Brain microvascular endothelial cell (primary cell): ENCODE measurements around the gene TTC34.

Experiments
- DNase-seq: peaks from one replicate; pipeline ENCODE4 v3.0.0-alpha.2; 2020
- H3K27ac ChIP-seq: fragments of 250-450 bp; sonication (Bioruptor Pico); 2 replicates; pipeline ENCODE4 v1.5.1; 2020; ENCODE audit warnings: mild to moderate bottlenecking, moderate library complexity
- H3K27me3 ChIP-seq: fragments of 250-450 bp; sonication (Bioruptor Pico); replicated peaks from 2 replicates; pipeline ENCODE4 v1.5.1; 2020; ENCODE audit warnings: mild to moderate bottlenecking
- H3K36me3 ChIP-seq: fragments of 250-450 bp; sonication (Bioruptor Pico); replicated peaks from 2 replicates; pipeline ENCODE4 v1.5.1; 2020; ENCODE audit warnings: mild to moderate bottlenecking
- H3K4me3 ChIP-seq: 2 replicates; pipeline ENCODE4 v1.5.1; 2011; ENCODE audit warnings: low read depth, mild to moderate bottlenecking, control low read depth, low read length, moderate library complexity
- in situ Hi-C: cut with HindIII; loops from 2 replicates; pipeline ENCODE4 v1.10.0; 2017; ENCODE audit warnings: low sequenced_read_pairs, low pct_ligation_motif_present
- TF ChIP-seq, protein P1 (sequence below): IDR thresholded peaks from 2 replicates; pipeline ENCODE4 v1.5.1; 2011; ENCODE audit warnings: low read depth, mild to moderate bottlenecking, moderate library complexity, low read length, control low read depth, inconsistent platforms; ENCODE audit errors: missing control alignments

TTC34 gene

DNA sequence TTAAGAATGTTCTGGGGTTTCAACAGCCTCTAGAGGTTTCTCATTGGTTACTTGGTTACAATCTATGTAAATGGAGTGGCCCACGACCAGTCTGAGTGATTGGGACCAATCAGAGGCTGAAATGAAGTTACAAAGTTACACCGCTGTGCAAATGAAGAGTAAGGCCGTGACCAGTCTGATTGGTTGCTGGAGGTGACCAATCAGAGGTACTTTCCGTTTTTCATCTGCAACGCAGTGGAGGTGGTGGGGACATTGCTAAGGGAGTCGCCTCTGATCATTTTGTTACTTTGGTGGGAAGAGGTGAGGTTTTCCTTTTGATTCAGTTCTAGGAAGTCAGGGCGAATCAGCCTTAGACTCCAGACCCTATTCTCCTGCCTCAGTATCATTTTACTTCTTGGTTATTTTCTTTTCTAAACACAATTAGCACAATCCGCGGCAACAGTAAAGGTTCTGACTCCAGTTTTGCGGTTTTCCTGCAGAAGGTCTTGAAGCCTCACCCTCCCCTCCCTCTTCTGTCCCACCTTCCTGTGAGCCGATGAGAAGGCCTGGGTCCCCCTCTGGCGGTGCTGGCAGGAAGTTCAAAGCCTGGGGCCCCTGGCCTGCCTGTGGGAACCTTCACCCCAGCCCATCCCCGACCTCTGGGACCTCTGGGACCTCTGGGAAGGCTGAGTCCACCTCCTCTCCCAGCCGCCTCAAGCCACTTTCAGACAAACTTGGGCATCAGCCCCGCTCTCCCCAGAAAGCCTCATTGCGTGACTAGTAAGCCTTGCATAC, 38.7 kb upstream of the TTC34 start:
- TF ChIP-seq, protein P1, sequence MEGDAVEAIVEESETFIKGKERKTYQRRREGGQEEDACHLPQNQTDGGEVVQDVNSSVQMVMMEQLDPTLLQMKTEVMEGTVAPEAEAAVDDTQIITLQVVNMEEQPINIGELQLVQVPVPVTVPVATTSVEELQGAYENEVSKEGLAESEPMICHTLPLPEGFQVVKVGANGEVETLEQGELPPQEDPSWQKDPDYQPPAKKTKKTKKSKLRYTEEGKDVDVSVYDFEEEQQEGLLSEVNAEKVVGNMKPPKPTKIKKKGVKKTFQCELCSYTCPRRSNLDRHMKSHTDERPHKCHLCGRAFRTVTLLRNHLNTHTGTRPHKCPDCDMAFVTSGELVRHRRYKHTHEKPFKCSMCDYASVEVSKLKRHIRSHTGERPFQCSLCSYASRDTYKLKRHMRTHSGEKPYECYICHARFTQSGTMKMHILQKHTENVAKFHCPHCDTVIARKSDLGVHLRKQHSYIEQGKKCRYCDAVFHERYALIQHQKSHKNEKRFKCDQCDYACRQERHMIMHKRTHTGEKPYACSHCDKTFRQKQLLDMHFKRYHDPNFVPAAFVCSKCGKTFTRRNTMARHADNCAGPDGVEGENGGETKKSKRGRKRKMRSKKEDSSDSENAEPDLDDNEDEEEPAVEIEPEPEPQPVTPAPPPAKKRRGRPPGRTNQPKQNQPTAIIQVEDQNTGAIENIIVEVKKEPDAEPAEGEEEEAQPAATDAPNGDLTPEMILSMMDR: no peak
- no peaks in the 10 kb centered on the region for H3K36me3 ChIP-seq
- H3K27me3 ChIP-seq: no peaks in the 10 kb centered on the region
- H3K4me3 ChIP-seq: no peak overlapping the region
- in situ Hi-C loops: no loop called here
- no peak overlapping the region for H3K27ac ChIP-seq
- no peak for DNase-seq

DNA sequence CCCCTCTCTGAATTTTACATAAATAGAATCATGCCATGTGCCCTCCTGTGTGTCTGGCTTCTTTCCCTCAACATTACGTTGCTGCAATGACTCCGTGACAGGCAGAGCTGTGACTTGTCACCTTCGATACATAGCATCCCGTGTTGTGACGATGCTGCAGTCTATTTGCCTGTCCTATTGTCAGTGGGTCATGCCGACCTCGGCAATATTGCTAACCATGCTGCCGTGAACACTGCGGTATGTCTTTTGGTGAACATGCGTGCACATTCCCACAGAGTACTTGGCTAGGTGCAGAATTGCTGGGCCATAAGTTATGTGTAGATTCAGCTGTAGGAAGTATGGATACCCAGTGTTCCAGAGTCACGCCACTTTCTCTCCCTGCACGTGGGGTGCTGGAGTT, 36.3 kb upstream of the TTC34 start:
- Histone ChIP-seq H3K4me3 (no peak overlapping the region), H3K27me3 (no peaks in the 10 kb centered on the region), H3K27ac (no peak overlapping the region), H3K36me3 (no peaks in the 10 kb centered on the region)
- in situ Hi-C loops: no loop called here
- TF ChIP-seq, protein P1: no peak
- no peak for DNase-seq

DNA sequence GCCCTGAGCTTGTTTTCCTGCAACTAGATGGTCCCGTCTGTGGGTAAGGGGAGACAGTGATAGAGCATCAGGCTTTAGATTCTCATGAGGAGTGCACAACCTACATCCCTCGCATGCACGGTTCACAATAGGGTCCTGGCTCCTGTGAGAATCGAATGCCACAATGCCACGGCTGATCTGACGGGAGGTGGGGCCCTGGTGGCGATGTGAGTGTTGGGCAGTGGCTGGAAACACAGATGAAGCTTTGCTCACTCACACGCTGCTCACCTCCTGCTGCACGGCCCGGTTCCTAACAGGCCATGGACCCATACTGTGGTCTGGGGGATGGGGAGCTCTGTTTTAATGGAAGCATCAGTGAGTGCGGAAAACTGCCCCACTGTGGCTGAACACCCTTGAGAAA, 35.8 kb upstream of the TTC34 start:
- TF ChIP-seq, protein P1: no peak
- Histone ChIP-seq H3K27ac (no peak overlapping the region), H3K27me3 (no peaks in the 10 kb centered on the region), H3K4me3 (no peak overlapping the region), H3K36me3 (no peaks in the 10 kb centered on the region)
- in situ Hi-C loops: no loop called here
- DNase-seq: no peak

DNA sequence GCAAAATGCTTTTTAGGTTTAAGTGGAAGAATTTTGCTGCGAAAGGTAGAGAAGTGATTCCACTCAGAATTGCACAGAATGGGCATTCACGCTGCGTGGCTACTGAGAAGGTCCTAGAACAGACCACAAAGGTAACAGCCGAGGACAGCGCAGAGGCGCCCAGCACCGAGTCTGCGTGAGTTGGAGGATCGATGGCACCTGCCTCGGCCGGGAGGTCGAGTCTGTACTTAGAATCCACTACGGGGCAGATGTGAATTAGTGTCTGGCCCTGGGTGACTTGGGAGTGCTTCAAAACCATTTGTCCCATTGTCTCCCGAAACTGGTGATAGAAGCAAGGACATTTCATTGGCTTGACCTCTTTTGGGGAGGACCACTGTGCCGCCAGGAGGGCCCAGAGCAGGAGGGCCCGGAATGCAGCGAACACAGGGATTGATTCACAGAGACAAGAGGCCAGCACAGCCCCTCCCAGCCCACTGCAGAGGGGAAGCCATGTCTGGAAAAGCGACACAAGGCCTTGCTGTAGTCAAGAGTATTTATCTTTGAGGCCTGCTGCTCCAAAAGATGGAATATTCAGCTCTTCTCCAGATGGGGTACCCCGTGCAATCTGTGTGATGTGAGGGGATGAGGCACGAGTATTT, 35.0 kb upstream of the TTC34 start:
- H3K27ac ChIP-seq: no peak overlapping the region
- in situ Hi-C loops: no loop called here
- TF ChIP-seq, protein P1: no peak
- no peaks in the 10 kb centered on the region for H3K27me3 ChIP-seq
- H3K4me3 ChIP-seq: no peak overlapping the region
- no peak for DNase-seq
- no peaks in the 10 kb centered on the region for H3K36me3 ChIP-seq

DNA sequence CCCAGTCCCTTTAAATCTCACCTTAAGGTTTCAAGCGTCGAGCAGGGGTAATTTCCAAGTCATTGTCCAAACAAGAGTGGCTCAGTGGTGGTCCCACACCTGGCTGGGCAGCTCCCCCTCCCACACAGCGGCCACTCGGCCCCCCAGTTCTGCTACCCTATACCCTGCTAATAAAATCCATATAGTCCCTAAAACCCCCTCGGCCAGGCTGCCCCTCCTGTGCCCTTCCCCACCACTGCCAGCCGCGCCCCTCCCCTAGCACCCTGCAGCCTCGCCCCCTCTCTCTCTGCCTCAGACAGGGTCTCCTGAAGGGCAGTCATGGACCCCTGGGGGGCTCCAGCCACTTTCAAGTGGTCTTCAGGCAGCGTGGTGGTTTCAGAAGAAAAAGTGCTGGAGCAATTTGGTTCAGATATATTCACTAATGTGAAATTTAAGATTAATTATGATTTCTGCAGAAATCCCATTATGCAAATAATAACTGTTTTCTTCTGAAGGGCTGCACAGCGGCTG, 34.2 kb upstream of the TTC34 start:
- no peak overlapping the region for H3K27ac ChIP-seq
- TF ChIP-seq, protein P1: no peak
- no peaks in the 10 kb centered on the region for H3K36me3 ChIP-seq
- H3K27me3 ChIP-seq: no peaks in the 10 kb centered on the region
- in situ Hi-C loops: no loop called here
- H3K4me3 ChIP-seq: no peak overlapping the region
- DNase-seq: no peak
